CD4-positive, alpha-beta T cell treated with Interleukin-15 for 4 hours (primary cell): Measurements from ENCODE around the gene B4GALNT4.
"Not testable (repeated sequence)": the region's sequence is repeated elsewhere in the genome, so short reads cannot be mapped to it uniquely, and the experiment has no call there.

Experiments used
- DNase-seq: peaks from one replicate; pipeline ENCODE4 v3.0.0-alpha.2; 2020; ENCODE audit warnings: low spot score

B4GALNT4 gene

GRCh38 chr11:375065-376025 is 6.0 kb downstream of the B4GALNT4 start:
- DNase-seq = no peak

DNA sequence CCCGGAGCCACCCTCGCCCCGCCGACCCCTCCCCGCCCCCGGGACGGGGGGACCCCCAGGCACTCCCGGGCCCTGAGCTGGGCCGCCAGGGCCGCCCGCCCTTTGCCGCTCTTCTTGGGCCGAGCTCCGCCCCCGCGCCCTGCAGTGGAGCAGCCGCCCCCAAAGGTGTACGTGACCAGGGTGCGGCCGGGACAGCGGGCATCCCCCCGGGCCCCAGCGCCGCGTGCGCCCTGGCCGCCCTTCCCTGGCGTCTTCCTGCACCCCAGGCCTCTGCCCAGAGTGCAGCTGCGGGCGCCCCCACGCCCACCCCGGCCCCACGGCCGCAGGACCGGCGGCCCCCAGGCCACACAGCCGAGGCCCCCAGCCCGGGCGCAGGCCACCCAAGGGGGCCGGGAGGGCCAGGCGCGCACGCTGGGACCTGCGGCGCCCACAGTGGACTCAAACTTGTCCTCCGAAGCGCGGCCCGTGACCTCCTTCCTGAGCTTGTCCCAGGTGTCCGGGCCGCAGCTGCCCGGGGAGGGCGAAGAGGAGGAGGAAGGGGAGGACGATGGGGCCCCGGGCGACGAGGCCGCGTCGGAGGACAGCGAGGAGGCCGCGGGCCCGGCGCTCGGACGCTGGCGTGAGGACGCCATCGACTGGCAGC is 7.4 kb downstream of the B4GALNT4 start:
- no peak for DNase-seq

- DNase-seq = no peak
Measured at GRCh38 chr11:377174-377865, 8.0 kb downstream of the B4GALNT4 start.

GRCh38 chr11:377883-378500 is 8.7 kb downstream of the B4GALNT4 start:
- DNase-seq = no peak

GRCh38 chr11:379205-380094 is 10.2 kb downstream of the B4GALNT4 start:
- DNase-seq = no peak

DNA sequence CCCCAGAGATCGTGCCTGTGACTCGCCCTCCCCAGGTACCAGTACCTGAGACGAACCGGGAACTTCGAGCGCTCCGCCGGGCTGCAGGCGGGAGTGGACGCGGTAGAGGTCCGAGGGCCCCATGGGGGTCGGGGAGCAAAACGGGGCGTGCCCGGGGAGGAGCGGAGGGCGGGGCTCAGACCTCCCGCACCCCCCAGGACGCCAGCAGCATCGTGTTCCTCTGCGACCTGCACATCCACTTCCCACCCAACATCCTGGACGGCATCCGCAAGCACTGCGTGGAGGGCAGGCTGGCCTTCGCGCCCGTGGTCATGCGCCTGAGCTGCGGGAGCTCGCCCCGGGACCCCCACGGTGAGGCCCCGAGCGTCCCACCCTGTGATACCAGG is 10.8 kb downstream of the B4GALNT4 start:
- DNase-seq = no peak

GRCh38 chr11:380491-380890 is 11.2 kb downstream of the B4GALNT4 start:
- DNase-seq = no peak

DNA sequence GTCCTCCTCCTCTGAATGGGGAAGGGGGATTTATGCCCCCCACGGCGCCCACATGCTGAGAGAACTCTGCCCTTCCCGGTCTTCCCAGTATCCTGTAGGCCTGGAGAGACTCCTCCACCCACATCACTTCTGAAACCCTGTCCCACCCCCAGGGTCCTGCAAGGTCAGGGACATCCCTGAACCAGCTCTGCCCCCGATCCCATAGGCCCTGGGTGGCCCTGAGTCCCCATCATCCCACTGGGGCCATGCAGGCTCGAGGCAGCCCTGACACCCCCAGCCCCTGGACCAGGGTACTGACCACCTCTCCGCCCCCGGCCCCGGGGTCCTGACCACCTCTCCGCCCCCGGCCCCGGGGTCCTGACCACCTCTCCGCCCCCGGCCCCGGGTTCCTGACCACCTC is 11.7 kb downstream of the B4GALNT4 start:
- DNase-seq = no peak

GRCh38 chr11:381501-382072 is 12.3 kb downstream of the B4GALNT4 start:
- no peak for DNase-seq

- no peak for DNase-seq
Measured at GRCh38 chr11:382081-382629, 12.9 kb downstream of the B4GALNT4 start.

DNA sequence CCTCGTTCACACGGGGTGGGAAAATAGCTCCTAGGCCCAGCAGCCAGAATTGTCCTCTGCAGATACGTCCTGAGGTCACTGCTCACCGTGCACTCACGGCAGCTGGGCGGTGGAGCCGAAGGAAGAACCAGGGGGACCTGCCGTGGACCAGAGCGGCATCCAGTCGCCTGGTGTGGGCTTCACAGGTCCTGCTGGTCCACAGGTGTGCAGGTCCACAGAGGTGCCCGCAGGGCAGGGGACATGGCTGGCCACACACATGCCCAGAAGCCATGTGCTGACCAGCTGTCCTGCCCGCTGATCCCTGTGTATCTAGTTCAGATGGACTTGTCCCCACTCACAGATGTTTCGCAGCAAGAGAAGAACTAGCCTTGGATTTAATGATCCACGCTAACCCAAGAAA is 14.1 kb downstream of the B4GALNT4 start:
- no peak for DNase-seq

GRCh38 chr11:384511-384910 is 15.2 kb downstream of the B4GALNT4 start:
- no peak for DNase-seq

DNA sequence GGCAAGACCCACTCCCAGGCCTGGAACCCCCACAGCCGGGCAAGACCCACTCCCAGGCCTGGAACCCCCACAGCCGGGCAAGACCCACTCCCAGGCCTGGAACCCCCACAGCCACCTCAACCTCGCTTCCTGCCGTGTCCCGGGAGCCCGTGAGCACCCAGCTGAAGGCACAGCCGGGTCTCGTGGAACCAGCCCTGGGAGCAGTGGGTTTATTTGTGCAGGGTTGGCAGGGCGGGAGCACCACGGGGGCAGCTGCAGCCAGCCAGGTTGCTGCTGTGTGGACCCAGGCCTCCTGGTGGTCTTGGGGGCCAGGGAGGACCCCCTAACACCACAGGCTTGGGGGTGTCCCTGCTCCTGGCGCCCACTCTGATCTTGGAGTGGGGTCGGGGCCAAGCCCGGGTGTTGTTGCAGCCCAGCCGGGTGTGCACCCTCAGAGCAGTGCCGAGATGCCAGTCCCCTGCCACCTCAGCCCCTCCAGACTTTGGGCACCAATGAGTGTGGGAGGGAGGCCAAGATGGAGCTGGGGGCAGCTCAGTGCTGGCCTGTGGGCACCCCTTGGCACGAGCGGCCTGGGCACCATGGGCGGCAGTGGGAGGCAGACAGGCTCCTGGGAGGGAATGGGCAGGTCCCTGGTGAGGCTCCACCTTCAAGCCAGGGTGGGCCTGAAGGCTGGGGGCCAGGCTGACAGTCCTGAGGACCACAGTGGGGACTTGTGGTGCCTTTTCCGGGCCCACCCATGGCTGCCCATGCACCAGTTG is 16.5 kb downstream of the B4GALNT4 start:
- DNase-seq = no peak

GRCh38 chr11:386483-386882 is 17.2 kb downstream of the B4GALNT4 start:
- DNase-seq = no peak

- DNase-seq = no peak
Measured at GRCh38 chr11:387193-387793, 18.0 kb downstream of the B4GALNT4 start.

GRCh38 chr11:389369-389768 is 20.1 kb downstream of the B4GALNT4 start:
- DNase-seq = not testable (repeated sequence)

DNA sequence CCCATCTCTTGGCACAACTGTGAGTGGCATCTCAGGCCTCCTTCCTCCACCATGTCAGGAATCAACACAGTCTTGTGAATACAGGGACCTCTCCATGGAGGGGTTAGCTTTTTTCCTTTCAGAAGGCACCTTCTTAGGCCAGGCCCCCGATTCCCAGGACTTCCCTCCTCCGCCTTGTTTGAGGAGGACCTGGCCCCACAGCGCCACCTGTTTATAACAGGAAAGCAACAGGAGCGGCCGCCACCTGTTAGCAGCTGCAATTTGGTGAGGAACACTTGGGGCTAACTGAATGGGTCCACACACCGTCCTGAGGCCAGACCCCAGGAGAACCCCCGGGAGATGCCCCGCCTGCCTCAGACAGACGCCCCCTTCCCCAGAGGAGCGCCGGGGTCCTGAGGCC is 20.9 kb downstream of the B4GALNT4 start:
- no peak for DNase-seq

- no peak for DNase-seq
Measured at GRCh38 chr11:391117-392017, 22.1 kb downstream of the B4GALNT4 start.
